Endothelial cell of umbilical vein (primary cell): ENCODE measurements around the gene FHOD1. TPM values are rescaled to one million over a fixed set of nuclear protein-coding genes. Genes with fewer than 3 reads are reported as not detected.

Experiments
- BruUV-seq: library from RNA; stranded (reverse); fragments of 400-500 nt; replicated peaks from 2 replicates; lab custom pipeline; 2021; lab: Mats Ljungman, UMichigan
- CTCF ChIA-PET: fragments of 300-600, 350-600 bp; sonication (Branson Sonifier 250); formaldehyde crosslinking; loops from one replicate; lab custom pipeline; 2021; ENCODE audit warnings: antibody characterized with exemption, inconsistent platforms; lab: Charles Lee
- POLR2A ChIA-PET: fragments of 300-600, 350-600 bp; sonication (Branson Sonifier 250); formaldehyde crosslinking; loops from one replicate; lab custom pipeline; 2021; ENCODE audit warnings: antibody characterized with exemption, inconsistent platforms; lab: Charles Lee
- DNase-seq: peaks from one replicate; pipeline ENCODE4 v3.0.0-alpha.2; 2011; ENCODE audit warnings: low read depth, low spot score
- FAIRE-seq: peaks from 2 replicates; lab custom pipeline; 2011; peaks lifted over from hg19 to GRCh38; lab: Jason Lieb, UNC
- H2AFZ ChIP-seq: 2 replicates; pipeline ENCODE4 v1.6.0; 2012; ENCODE audit warnings: low read depth, low read length, control low read depth, inconsistent platforms
- H3K27ac ChIP-seq: 2 replicates; pipeline ENCODE4 v1.5.1; 2011; ENCODE audit warnings: low read depth, mild to moderate bottlenecking, control low read depth, low read length, moderate library complexity; ENCODE audit not compliant: insufficient read depth
- H3K27me3 ChIP-seq, 2 experiments: 2 replicates each; pipeline versions ENCODE4 v1.6.0 to v1.6.1; 2011; ENCODE audit warnings: low read length in 2 of 2, mixed read lengths in 1 of 2; ENCODE audit not compliant: control insufficient read depth in 2 of 2, insufficient read depth in 2 of 2
- H3K36me3 ChIP-seq, 2 experiments: 2 replicates in 1 of 2; 3 replicates in 1 of 2; pipeline ENCODE4 v1.5.1; 2011; ENCODE audit warnings: low read length in 2 of 2, mild to moderate bottlenecking in 1 of 2, moderate library complexity in 1 of 2; ENCODE audit not compliant: control insufficient read depth in 2 of 2, insufficient read depth in 2 of 2; ENCODE audit errors: extremely low read depth in 1 of 2
- H3K4me1 ChIP-seq: 3 replicates; pipeline ENCODE4 v1.5.1; 2011; ENCODE audit warnings: mild to moderate bottlenecking, low read length; ENCODE audit not compliant: control insufficient read depth, insufficient read depth; ENCODE audit errors: extremely low read depth
- H3K4me2 ChIP-seq: 2 replicates; pipeline ENCODE4 v1.6.1; 2011; ENCODE audit warnings: low read length, control low read depth, mixed read lengths; ENCODE audit not compliant: insufficient read depth
- H3K4me3 ChIP-seq, 3 experiments: fragments of 200-600 bp in 1 of 3; sonication (generic), shearing (Covaris generic) in 1 of 3; replicated peaks in 1 of 3; 2 replicates each; pipeline ENCODE4 v1.5.1; 2011 to 2016; ENCODE audit warnings: control low read depth in 3 of 3, low read length in 3 of 3, mild to moderate bottlenecking in 2 of 3, inconsistent platforms in 1 of 3, low read depth in 1 of 3, moderate library complexity in 1 of 3; ENCODE audit not compliant: insufficient read depth in 1 of 3
- H3K79me2 ChIP-seq: 2 replicates; pipeline ENCODE4 v1.6.0; 2012; ENCODE audit warnings: low read length, inconsistent platforms; ENCODE audit not compliant: control insufficient read depth, insufficient read depth
- H3K9ac ChIP-seq: replicated peaks from 2 replicates; pipeline ENCODE3; 2011; ENCODE audit warnings: low read length, control low read depth; ENCODE audit not compliant: insufficient read depth; ENCODE audit errors: extremely low read depth
- H3K9me1 ChIP-seq: replicated peaks from 3 replicates; pipeline ENCODE4 v1.6.0; 2011; ENCODE audit warnings: mild to moderate bottlenecking, low read length; ENCODE audit not compliant: control insufficient read depth, insufficient read depth; ENCODE audit errors: extremely low read depth
- H3K9me3 ChIP-seq: replicated peaks from 2 replicates; pipeline ENCODE4 v1.5.1; 2012; ENCODE audit warnings: low read length, inconsistent platforms; ENCODE audit not compliant: control insufficient read depth, insufficient read depth
- H4K20me1 ChIP-seq: replicated peaks from 2 replicates; pipeline ENCODE3; 2011; ENCODE audit warnings: mild to moderate bottlenecking, low read length; ENCODE audit not compliant: control insufficient read depth, insufficient read depth; ENCODE audit errors: extremely low read depth
- EZH2 ChIP-seq: IDR thresholded peaks from 2 replicates; pipeline ENCODE4 v1.6.1; 2012; ENCODE audit warnings: borderline replicate concordance, low read depth, mild to moderate bottlenecking, moderate library complexity, low read length, inconsistent platforms; ENCODE audit not compliant: severe bottlenecking
- FOS ChIP-seq: IDR thresholded peaks from 2 replicates; pipeline ENCODE4 v1.6.1; 2011; ENCODE audit warnings: mild to moderate bottlenecking, low read length, moderate library complexity, borderline replicate concordance; ENCODE audit not compliant: insufficient read depth
- MYC ChIP-seq: IDR thresholded peaks from one replicate; pipeline ENCODE4 v1.6.1; 2011; ENCODE audit warnings: mild to moderate bottlenecking, low read depth, low read length
- dilution Hi-C: fragments of 300-500 bp; cut with MboI; formaldehyde crosslinking; loops from one replicate; pipeline ENCODE4 v1.15.0; 2019; ENCODE audit warnings: low sequenced_read_pairs; ENCODE audit not compliant: extremely low pct_ligation_motif_present
- intact Hi-C: fragments of 100-400 bp; cut with micrococcal nuclease; formaldehyde crosslinking; loops from one replicate; pipeline ENCODE4 v1.10.0; 2022
- polyA plus RNA-seq, 4 experiments: library from polyadenylated mRNA; depleted of rRNA in 3 of 4; stranded (reverse) in 3 of 4; unstranded in 1 of 4; fragments of >200 nt; gene quantifications; 2 replicates each; pipeline versions ENCODE4 v1.2.1 to v1.2.3, GENCODE V29; 2011 to 2012; ENCODE audit warnings: missing spikeins in 1 of 4
- total RNA-seq: library from RNA; stranded (reverse); gene quantifications from 2 replicates; pipeline ENCODE4 v1.2.3, GENCODE V29; 2021
- TF ChIP-seq, protein P1 (sequence below), 2 donors: IDR thresholded peaks; 1 replicate in 1 of 2; 2 replicates in 1 of 2; pipeline ENCODE4 v1.5.1; 2011; ENCODE audit warnings: low read length in 2 of 2, mild to moderate bottlenecking in 2 of 2, moderate library complexity in 2 of 2, control low read depth in 1 of 2, inconsistent platforms in 1 of 2, low read depth in 1 of 2; ENCODE audit not compliant: insufficient read depth in 1 of 2; ENCODE audit errors: extremely low read depth in 1 of 2
- TF ChIP-seq, protein P2 (sequence below): IDR thresholded peaks from 2 replicates; pipeline ENCODE4 v1.6.1; 2011; ENCODE audit not compliant: insufficient read depth, insufficient read length

Gene FHOD1
- total and polyA plus RNA-seq, 2 donors (not counting 3 experiments of a cell fraction or from before 2014, with no cell fraction given): 63.6 to 124 TPM

DNA sequence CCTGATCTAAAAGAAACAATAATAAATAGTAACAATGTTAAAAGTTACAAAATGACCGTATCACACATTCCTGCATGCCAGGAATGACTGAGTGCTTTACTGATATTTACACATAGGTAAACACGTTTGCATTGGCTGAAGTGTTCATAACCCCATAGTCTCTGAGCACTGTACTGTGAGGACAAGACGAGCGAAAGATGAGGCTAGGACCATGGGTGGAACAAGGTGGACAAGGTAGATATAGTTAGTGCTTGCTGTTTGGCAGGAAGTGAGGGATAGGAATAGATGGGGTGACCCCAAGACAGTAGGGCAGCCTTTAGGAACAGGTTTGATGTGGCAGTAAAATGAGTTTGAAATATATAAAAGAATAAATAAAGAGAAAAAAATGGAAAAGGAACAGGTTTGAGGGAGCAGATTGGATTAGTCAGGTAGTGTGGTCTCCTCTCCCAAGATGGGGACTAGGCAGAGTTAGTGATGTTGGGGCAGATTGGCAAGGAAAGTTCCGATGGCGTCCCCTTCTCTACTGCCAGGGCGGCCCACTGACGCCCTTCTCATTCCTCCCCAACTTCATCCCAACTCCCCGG is 55.8 kb downstream of the FHOD1 start:
- H3K4me2 ChIP-seq: peak overlapping the region; percentile 12
- H3K9me3 ChIP-seq: no peaks in the 10 kb centered on the region
- DNase-seq (no peak), FAIRE-seq (no peak)
- H3K4me3 ChIP-seq: peak overlapping the region in 2 of 3 experiments; percentile 10 to 54
- dilution Hi-C loops: no loop called here
- H2AFZ ChIP-seq: peak overlapping the region; percentile 19
- H3K9ac ChIP-seq: no peak overlapping the region
- TF ChIP-seq, protein P1, sequence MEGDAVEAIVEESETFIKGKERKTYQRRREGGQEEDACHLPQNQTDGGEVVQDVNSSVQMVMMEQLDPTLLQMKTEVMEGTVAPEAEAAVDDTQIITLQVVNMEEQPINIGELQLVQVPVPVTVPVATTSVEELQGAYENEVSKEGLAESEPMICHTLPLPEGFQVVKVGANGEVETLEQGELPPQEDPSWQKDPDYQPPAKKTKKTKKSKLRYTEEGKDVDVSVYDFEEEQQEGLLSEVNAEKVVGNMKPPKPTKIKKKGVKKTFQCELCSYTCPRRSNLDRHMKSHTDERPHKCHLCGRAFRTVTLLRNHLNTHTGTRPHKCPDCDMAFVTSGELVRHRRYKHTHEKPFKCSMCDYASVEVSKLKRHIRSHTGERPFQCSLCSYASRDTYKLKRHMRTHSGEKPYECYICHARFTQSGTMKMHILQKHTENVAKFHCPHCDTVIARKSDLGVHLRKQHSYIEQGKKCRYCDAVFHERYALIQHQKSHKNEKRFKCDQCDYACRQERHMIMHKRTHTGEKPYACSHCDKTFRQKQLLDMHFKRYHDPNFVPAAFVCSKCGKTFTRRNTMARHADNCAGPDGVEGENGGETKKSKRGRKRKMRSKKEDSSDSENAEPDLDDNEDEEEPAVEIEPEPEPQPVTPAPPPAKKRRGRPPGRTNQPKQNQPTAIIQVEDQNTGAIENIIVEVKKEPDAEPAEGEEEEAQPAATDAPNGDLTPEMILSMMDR (IDR thresholded peaks at IDR 0.05; ENCODE audit: extremely low read depth in 1 of 2, insufficient read depth in 1 of 2, low read depth in 1 of 2, low read length in 2 of 2): no peak
- TF ChIP-seq MYC: no peak
- no peak for TF ChIP-seq FOS
- no peak for TF ChIP-seq EZH2
- TF ChIP-seq, protein P2, sequence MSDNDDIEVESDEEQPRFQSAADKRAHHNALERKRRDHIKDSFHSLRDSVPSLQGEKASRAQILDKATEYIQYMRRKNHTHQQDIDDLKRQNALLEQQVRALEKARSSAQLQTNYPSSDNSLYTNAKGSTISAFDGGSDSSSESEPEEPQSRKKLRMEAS: no peak
- H3K79me2 ChIP-seq: peaks cover 43% of the 10 kb centered on the region
- no peaks in the 10 kb centered on the region for H3K9me1 ChIP-seq
- H4K20me1 ChIP-seq: no peaks in the 10 kb centered on the region
- no TSS peak for BruUV-seq
- intact Hi-C loops: loop anchor here (5.0 to 10.0 kb wide), 2 partner anchors 36 to 203 kb away; partner anchors contain the start of genes TMEM208 and TPPP3
- H3K27ac ChIP-seq: no peak overlapping the region
- ChIA-PET CTCF (no interaction called here), POLR2A (no interaction called here)
- H3K36me3 ChIP-seq: peaks cover 9 to 21% of the 10 kb centered on the region in 2 experiments
- H3K4me1 ChIP-seq: peaks cover 36% of the 10 kb centered on the region
- no peaks in the 10 kb centered on the region for H3K27me3 ChIP-seq
